Astrocyte (in vitro differentiated cells and primary cell): ENCODE data around the gene DYSF.

ENCODE experiments used
- CTCF ChIP-seq: IDR thresholded peaks from 2 replicates; pipeline ENCODE4 v1.5.1; 2011; ENCODE audit warnings: low read depth, mild to moderate bottlenecking, inconsistent platforms, low read length, moderate library complexity; ENCODE audit not compliant: insufficient read depth
- EZH2 ChIP-seq: IDR thresholded peaks from 2 replicates; pipeline ENCODE4 v1.6.1; 2012; ENCODE audit warnings: mild to moderate bottlenecking, low read length, inconsistent platforms; ENCODE audit not compliant: insufficient read depth

DNA sequence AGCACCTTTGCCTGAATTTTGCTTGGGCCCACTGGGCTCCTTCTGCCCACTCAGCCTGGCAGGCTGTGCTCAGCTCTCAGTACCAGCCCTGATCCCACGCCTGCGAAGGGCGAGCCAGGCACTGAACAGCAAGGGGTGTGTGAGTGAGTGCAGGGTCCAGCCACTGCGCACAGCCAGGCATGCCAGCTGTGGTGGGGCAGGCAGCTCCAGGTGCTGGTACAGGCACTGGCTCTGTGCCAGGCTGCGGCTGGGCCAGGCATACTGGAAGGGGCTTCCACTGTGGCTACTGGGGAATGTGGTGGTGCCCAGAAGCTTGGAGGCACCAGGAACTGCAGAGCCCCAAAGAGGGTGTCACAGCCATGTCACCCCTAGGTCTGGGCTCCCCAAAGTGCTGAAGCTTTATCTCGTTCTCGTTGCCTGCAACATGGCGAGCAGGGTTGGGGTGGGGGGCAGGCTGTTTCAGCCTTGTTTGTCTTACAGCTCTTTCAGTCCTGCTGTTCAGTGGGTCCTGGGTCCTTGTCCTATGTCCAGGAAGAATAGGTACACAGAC lies 8.8 kb downstream of the DYSF start:
- TF ChIP-seq EZH2 (no peak), CTCF (no peak)
